HCT116 (cell line): Measurements from ENCODE around the gene DKK3. TPM values are rescaled to one million over a fixed set of nuclear protein-coding genes. Genes with fewer than 3 reads are reported as not detected.

Experiments
- ATAC-seq: fragments of 200-7000 bp; cut with Tn5 transposase; 2 replicates; pipeline ENCODE4 v1.9.1; 2020; ENCODE audit warnings: mild to moderate bottlenecking, moderate library complexity
- BruUV-seq: library from RNA; stranded (reverse); fragments of 400-500 nt; replicated peaks from 2 replicates; lab custom pipeline; 2021; lab: Mats Ljungman, UMichigan
- CTCF ChIA-PET: fragments of 300-600 bp; sonication (Branson Sonifier 250); formaldehyde crosslinking; loops from one replicate; lab custom pipeline; 2021; ENCODE audit warnings: antibody characterized with exemption; lab: Charles Lee
- POLR2A ChIA-PET: fragments of 300-600, 350-600 bp; sonication (Branson Sonifier 250); formaldehyde crosslinking; loops from one replicate; lab custom pipeline; 2021; ENCODE audit warnings: antibody characterized with exemption; lab: Charles Lee
- RAD21 ChIA-PET, 2 experiments: fragments of 300-600 bp; sonication (Branson Sonifier 250); formaldehyde crosslinking; loops; one replicate each; lab custom pipeline; 2023; ENCODE audit warnings: low total read pairs in 2 of 2; ENCODE audit not compliant: uncharacterized antibody in 2 of 2, unreplicated experiment in 2 of 2, low non-redundant PET in 1 of 2; lab: Charles Lee
- DNase-seq: peaks from one replicate; pipeline ENCODE4 v3.0.0-alpha.2; 2010; ENCODE audit warnings: low read depth, low spot score
- H2AFZ ChIP-seq: fragments of 200-600 bp; shearing (Covaris generic), sonication (generic); 2 replicates; pipeline ENCODE4 v1.6.1; 2017; ENCODE audit warnings: low read depth, mixed run types, mixed read lengths, antibody characterized with exemption, low read length; ENCODE audit not compliant: poor library complexity, severe bottlenecking
- H3K27ac ChIP-seq: 2 replicates; pipeline ENCODE4 v1.5.1; 2012; ENCODE audit warnings: low read depth, low read length
- H3K27me3 ChIP-seq: fragments of 200-600 bp; sonication (generic); 2 replicates; pipeline ENCODE4 v1.6.1; 2016; ENCODE audit warnings: mixed run types, low read length, mixed read lengths; ENCODE audit not compliant: insufficient read depth
- H3K36me3 ChIP-seq, 2 experiments: fragments of 200-500 bp in 1 of 2; fragments of 200-600 bp in 1 of 2; sonication (Bioruptor generic) in 1 of 2; sonication (generic) in 1 of 2; 2 replicates each; pipeline versions ENCODE4 v1.5.1 to v1.6.1; 2014 to 2016; ENCODE audit warnings: low read length in 2 of 2, inconsistent platforms in 1 of 2, mixed read lengths in 1 of 2, mixed run types in 1 of 2; ENCODE audit not compliant: insufficient read depth in 2 of 2, control insufficient read depth in 1 of 2
- H3K4me1 ChIP-seq, 2 experiments: fragments of 200-600 bp in 1 of 2; sonication (generic) in 1 of 2; 2 replicates each; pipeline versions ENCODE4 v1.5.1 to v1.6.1; 2012 to 2017; ENCODE audit warnings: low read length in 2 of 2, inconsistent platforms in 1 of 2, mild to moderate bottlenecking in 1 of 2, mixed read lengths in 1 of 2, mixed run types in 1 of 2, moderate library complexity in 1 of 2; ENCODE audit not compliant: insufficient read depth in 2 of 2, control insufficient read depth in 1 of 2
- H3K4me2 ChIP-seq: fragments of 200-600 bp; sonication (generic); 2 replicates; pipeline ENCODE4 v1.6.1; 2017; ENCODE audit warnings: mixed run types, low read length, mixed read lengths
- H3K4me3 ChIP-seq, 2 experiments: fragments of 200-600 bp in 1 of 2; sonication (generic) in 1 of 2; replicated peaks in 1 of 2; 2 replicates each; pipeline ENCODE4 v1.5.1; 2011 to 2016; ENCODE audit warnings: low read length in 2 of 2, control low read depth in 1 of 2, low read depth in 1 of 2, mild to moderate bottlenecking in 1 of 2, mixed read lengths in 1 of 2, mixed run types in 1 of 2
- H3K79me2 ChIP-seq: fragments of 200-600 bp; sonication (generic); 2 replicates; pipeline ENCODE4 v1.6.1; 2017; ENCODE audit warnings: mild to moderate bottlenecking, mixed run types, low read length, moderate library complexity, mixed read lengths; ENCODE audit not compliant: insufficient read depth
- H3K9ac ChIP-seq: fragments of 200-600 bp; sonication (generic); 2 replicates; pipeline ENCODE4 v1.6.1; 2016; ENCODE audit warnings: low read length, mixed read lengths
- H3K9me2 ChIP-seq: fragments of 200-600 bp; sonication (generic), shearing (Covaris generic); 2 replicates; pipeline ENCODE4 v1.6.1; 2017; ENCODE audit warnings: mixed run types, mild to moderate bottlenecking, moderate library complexity; ENCODE audit not compliant: insufficient read depth
- H3K9me3 ChIP-seq, 2 experiments: fragments of 200-500 bp in 1 of 2; fragments of 200-600 bp in 1 of 2; sonication (Bioruptor generic) in 1 of 2; sonication (generic) in 1 of 2; 2 replicates each; pipeline ENCODE4 v1.6.1; 2014 to 2017; ENCODE audit warnings: low read length in 2 of 2, mixed read lengths in 2 of 2, inconsistent platforms in 1 of 2, low read depth in 1 of 2, mild to moderate bottlenecking in 1 of 2, mixed run types in 1 of 2, moderate library complexity in 1 of 2; ENCODE audit not compliant: control insufficient read depth in 1 of 2, insufficient read depth in 1 of 2
- H4K20me1 ChIP-seq: fragments of 200-600 bp; sonication (generic), shearing (Covaris generic); 2 replicates; pipeline ENCODE4 v1.6.1; 2017; ENCODE audit warnings: mixed run types, mild to moderate bottlenecking, moderate library complexity; ENCODE audit not compliant: insufficient read depth
- ELF1 ChIP-seq: IDR thresholded peaks from 2 replicates; pipeline ENCODE4 v1.6.1; 2012; ENCODE audit warnings: low read depth, borderline replicate concordance
- MAX ChIP-seq: IDR thresholded peaks from 2 replicates; pipeline ENCODE4 v1.6.1; 2012
- SIN3A ChIP-seq: IDR thresholded peaks from 2 replicates; pipeline ENCODE4 v1.6.1; 2012; ENCODE audit warnings: low read depth
- SP1 ChIP-seq: IDR thresholded peaks from 2 replicates; pipeline ENCODE4 v1.6.1; 2012; ENCODE audit warnings: low read depth
- intact Hi-C: fragments of 100-400 bp; cut with micrococcal nuclease; formaldehyde crosslinking; loops from 2 replicates; pipeline ENCODE4 v1.10.0; 2022
- total RNA-seq: library from RNA; stranded (reverse); gene quantifications from one replicate; pipeline ENCODE4 v1.2.1, GENCODE V29; 2021; ENCODE audit not compliant: unreplicated experiment
- TF ChIP-seq, protein P1 (sequence below), 3 experiments: fragments of 200-600 bp in 1 of 3; sonication (generic) in 1 of 3; IDR thresholded peaks in 2 of 3; conservative IDR thresholded peaks in 1 of 3; 2 replicates each; pipeline ENCODE4 v1.5.1; 2012 to 2017; ENCODE audit warnings: low read depth in 2 of 3, low read length in 2 of 3, antibody characterized with exemption in 1 of 3, borderline replicate concordance in 1 of 3, control low read depth in 1 of 3, mild to moderate bottlenecking in 1 of 3, mixed read lengths in 1 of 3, mixed run types in 1 of 3, moderate library complexity in 1 of 3; ENCODE audit not compliant: insufficient read depth in 1 of 3

Gene DKK3
- total RNA-seq, 1 experiment from 2014 or later: 0.49 TPM

GRCh38 chr11:11987503-11988022, 20.9 kb downstream of the DKK3 start (continued):
- TF ChIP-seq, protein P1, sequence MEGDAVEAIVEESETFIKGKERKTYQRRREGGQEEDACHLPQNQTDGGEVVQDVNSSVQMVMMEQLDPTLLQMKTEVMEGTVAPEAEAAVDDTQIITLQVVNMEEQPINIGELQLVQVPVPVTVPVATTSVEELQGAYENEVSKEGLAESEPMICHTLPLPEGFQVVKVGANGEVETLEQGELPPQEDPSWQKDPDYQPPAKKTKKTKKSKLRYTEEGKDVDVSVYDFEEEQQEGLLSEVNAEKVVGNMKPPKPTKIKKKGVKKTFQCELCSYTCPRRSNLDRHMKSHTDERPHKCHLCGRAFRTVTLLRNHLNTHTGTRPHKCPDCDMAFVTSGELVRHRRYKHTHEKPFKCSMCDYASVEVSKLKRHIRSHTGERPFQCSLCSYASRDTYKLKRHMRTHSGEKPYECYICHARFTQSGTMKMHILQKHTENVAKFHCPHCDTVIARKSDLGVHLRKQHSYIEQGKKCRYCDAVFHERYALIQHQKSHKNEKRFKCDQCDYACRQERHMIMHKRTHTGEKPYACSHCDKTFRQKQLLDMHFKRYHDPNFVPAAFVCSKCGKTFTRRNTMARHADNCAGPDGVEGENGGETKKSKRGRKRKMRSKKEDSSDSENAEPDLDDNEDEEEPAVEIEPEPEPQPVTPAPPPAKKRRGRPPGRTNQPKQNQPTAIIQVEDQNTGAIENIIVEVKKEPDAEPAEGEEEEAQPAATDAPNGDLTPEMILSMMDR (IDR thresholded peaks at IDR 0.05 in 2 of 3, conservative IDR thresholded peaks at IDR 0.05 in 1 of 3; ENCODE audit: borderline replicate concordance in 1 of 3, insufficient read depth in 1 of 3, low read depth in 2 of 3, low read length in 2 of 3): peak in 2 of 3 experiments; percentile 41 to 59; a peak in 4 of 6 replicates
- TF ChIP-seq MAX (peak; percentile 77), ELF1 (no peak), SIN3A (no peak)

GRCh38 chr11:11985954-11986949, 22.2 kb downstream of the DKK3 start:
- no peaks in the 10 kb centered on the region for H3K9me2 ChIP-seq
- no peaks in the 10 kb centered on the region for H3K79me2 ChIP-seq
- ATAC-seq: no peak
- H3K9me3 ChIP-seq: no peaks in the 10 kb centered on the region; a peak in 1 of 4 replicates
- POLR2A ChIA-PET: no interaction called here
- no TSS peak for BruUV-seq
- TF ChIP-seq, protein P1 (IDR thresholded peaks at IDR 0.05 in 2 of 3, conservative IDR thresholded peaks at IDR 0.05 in 1 of 3; ENCODE audit: borderline replicate concordance in 1 of 3, insufficient read depth in 1 of 3, low read depth in 2 of 3, low read length in 2 of 3): no peak
- TF ChIP-seq SP1: no peak
- TF ChIP-seq, all 23 proteins: peak for 0
- Histone ChIP-seq H3K36me3 (no peaks in the 10 kb centered on the region), H3K4me2 (no peak overlapping the region), H3K27me3 (no peaks in the 10 kb centered on the region), H2AFZ (no peak overlapping the region), H3K27ac (no peak overlapping the region), H3K4me1 (peaks cover 0 to 16% of the 10 kb centered on the region in 2 experiments; a peak in 2 of 4 replicates), H4K20me1 (no peaks in the 10 kb centered on the region), H3K4me3 (no peak overlapping the region), H3K9ac (no peak overlapping the region)
- no peak for DNase-seq
- RAD21 ChIA-PET: no interaction called here
- CTCF ChIA-PET: interaction anchor here (1.8 kb wide), 1 partner anchor 19 kb away, joined by 4 read pairs; no protein-coding TSS in a partner anchor
- intact Hi-C loops: loop anchor here (5.0 kb wide), 1 partner anchor 56 kb away; no protein-coding TSS in a partner anchor
